ENCODE data around the gene SUSD4.
"Not testable (repeated sequence)": the region's sequence is repeated elsewhere in the genome, so short reads cannot be mapped to it uniquely, and the experiment has no call there.

DNA sequence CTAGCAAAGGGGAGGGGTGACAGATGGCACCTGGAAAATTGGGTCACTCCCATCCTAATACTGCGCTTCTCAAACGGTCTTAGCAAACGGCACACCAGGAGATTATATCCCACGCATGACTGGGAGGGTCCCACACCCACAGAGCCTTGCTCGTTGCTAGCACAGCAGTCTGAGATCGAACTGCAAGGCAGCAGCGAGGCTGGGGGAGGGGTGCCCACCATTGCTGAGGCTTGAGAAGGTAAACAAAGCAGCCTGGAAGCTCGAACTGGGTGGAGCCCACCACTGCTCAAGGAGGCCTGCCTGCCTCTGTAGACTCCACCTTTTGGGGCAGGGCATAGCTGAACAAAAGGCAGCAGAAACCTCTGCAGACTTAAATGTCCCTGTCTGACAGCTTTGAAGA is 85.7 kb downstream of the SUSD4 start:
- TF ChIP-seq, protein P1, sequence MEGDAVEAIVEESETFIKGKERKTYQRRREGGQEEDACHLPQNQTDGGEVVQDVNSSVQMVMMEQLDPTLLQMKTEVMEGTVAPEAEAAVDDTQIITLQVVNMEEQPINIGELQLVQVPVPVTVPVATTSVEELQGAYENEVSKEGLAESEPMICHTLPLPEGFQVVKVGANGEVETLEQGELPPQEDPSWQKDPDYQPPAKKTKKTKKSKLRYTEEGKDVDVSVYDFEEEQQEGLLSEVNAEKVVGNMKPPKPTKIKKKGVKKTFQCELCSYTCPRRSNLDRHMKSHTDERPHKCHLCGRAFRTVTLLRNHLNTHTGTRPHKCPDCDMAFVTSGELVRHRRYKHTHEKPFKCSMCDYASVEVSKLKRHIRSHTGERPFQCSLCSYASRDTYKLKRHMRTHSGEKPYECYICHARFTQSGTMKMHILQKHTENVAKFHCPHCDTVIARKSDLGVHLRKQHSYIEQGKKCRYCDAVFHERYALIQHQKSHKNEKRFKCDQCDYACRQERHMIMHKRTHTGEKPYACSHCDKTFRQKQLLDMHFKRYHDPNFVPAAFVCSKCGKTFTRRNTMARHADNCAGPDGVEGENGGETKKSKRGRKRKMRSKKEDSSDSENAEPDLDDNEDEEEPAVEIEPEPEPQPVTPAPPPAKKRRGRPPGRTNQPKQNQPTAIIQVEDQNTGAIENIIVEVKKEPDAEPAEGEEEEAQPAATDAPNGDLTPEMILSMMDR (conservative IDR thresholded peaks at IDR 0.05): not testable (repeated sequence)
- not testable (repeated sequence) for TF ChIP-seq EZH2 (IDR thresholded peaks at IDR 0.05; ENCODE audit: low read depth)

Data from PC-9 (cell line).